Measurements from ENCODE around the gene OR51B4.
"Not testable (repeated sequence)": the region's sequence is repeated elsewhere in the genome, so short reads cannot be mapped to it uniquely, and the experiment has no call there.

The OR51B4 gene

GRCh38 chr11:5274395-5274794 lies 27.4 kb downstream of the OR51B4 start:
- DNase-seq: no peak

- no peak for DNase-seq
Measured at GRCh38 chr11:5272395-5273017, 29.2 kb downstream of the OR51B4 start.

- DNase-seq: no peak
Measured at GRCh38 chr11:5269715-5270147, 32.0 kb downstream of the OR51B4 start, which contains the start of gene HBE1. Gene HBE1, minus strand, starts transcription at chr11:5269945. Its CDS starts 55 bp downstream, at chr11:5269890.

- DNase-seq: no peak
Measured at GRCh38 chr11:5267033-5267563, 34.6 kb downstream of the OR51B4 start.

- no peak for DNase-seq
Measured at GRCh38 chr11:5266609-5267008, 35.1 kb downstream of the OR51B4 start.

- no peak for DNase-seq
Measured at GRCh38 chr11:5265832-5266231, 35.9 kb downstream of the OR51B4 start.

GRCh38 chr11:5258543-5259262 lies 43.0 kb downstream of the OR51B4 start:
- DNase-seq: no peak

GRCh38 chr11:5257296-5257695 lies 44.5 kb downstream of the OR51B4 start:
- DNase-seq: no peak

GRCh38 chr11:5254646-5255413 lies 46.9 kb downstream of the OR51B4 start, which contains the start of gene HBG2:
Gene HBG2, minus strand, starts transcription at chr11:5254781. Its CDS starts 53 bp downstream, at chr11:5254728.
- DNase-seq: not testable (repeated sequence)

GRCh38 chr11:5254023-5254422 lies 47.7 kb downstream of the OR51B4 start:
- not testable (repeated sequence) for DNase-seq

GRCh38 chr11:5253440-5253839 lies 48.3 kb downstream of the OR51B4 start:
- not testable (repeated sequence) for DNase-seq

- DNase-seq: no peak
Measured at GRCh38 chr11:5252919-5253265, 48.9 kb downstream of the OR51B4 start.

- no peak for DNase-seq
Measured at GRCh38 chr11:5252192-5252918, 49.4 kb downstream of the OR51B4 start.

- no peak for DNase-seq
Measured at GRCh38 chr11:5251746-5252145, 50.0 kb downstream of the OR51B4 start.

All from amygdala (tissue), 56 donors.